Esophagus squamous epithelium (tissue), 4 donors: Measurements from ENCODE around the gene IL18RAP.

ENCODE experiments used
- POLR2A ChIP-seq, 4 donors: fragments of 450-650 bp; IDR thresholded peaks; one replicate each; pipeline ENCODE4 v1.6.1; 2017; ENCODE audit warnings: antibody characterized with exemption in 4 of 4, mild to moderate bottlenecking in 4 of 4, moderate library complexity in 3 of 4
- TF ChIP-seq, protein P1 (sequence below), 6 experiments: fragments of 450-650 bp in 4 of 6; fragments of 200-600 bp in 2 of 6; sonication (generic) in 2 of 6; IDR thresholded peaks; one replicate each; pipeline ENCODE4 v1.5.1; 2016 to 2019; ENCODE audit warnings: antibody characterized with exemption in 6 of 6, mild to moderate bottlenecking in 4 of 6, moderate library complexity in 4 of 6

DNA sequence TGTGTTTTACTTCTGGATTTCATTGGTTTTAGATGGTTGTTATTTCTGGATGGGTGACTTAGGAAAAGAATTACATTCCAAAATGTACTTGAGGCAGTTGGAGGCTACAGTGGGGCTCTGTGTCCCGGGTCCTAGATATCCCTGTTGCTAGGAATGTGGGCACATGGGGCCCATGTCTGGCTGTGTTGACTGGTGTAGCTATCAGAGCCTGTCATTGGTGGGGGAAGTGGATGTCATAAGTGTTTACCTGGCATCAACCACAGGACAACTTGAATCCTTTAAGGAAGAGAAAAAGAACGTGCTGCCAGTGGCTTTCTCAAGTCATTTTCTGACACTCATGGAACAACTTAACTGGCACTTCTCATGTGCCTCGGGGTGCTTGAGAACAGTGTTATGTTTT lies 37.0 kb upstream of the IL18RAP start:
- no peak for TF ChIP-seq POLR2A (IDR thresholded peaks at IDR 0.05)
- TF ChIP-seq, protein P1, sequence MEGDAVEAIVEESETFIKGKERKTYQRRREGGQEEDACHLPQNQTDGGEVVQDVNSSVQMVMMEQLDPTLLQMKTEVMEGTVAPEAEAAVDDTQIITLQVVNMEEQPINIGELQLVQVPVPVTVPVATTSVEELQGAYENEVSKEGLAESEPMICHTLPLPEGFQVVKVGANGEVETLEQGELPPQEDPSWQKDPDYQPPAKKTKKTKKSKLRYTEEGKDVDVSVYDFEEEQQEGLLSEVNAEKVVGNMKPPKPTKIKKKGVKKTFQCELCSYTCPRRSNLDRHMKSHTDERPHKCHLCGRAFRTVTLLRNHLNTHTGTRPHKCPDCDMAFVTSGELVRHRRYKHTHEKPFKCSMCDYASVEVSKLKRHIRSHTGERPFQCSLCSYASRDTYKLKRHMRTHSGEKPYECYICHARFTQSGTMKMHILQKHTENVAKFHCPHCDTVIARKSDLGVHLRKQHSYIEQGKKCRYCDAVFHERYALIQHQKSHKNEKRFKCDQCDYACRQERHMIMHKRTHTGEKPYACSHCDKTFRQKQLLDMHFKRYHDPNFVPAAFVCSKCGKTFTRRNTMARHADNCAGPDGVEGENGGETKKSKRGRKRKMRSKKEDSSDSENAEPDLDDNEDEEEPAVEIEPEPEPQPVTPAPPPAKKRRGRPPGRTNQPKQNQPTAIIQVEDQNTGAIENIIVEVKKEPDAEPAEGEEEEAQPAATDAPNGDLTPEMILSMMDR (IDR thresholded peaks at IDR 0.05): no peak
